GM21723 (cell line): ENCODE measurements around the gene TFB2M.

Experiments
- ATAC-seq: cut with Tn5 transposase; IDR thresholded peaks from one replicate; pipeline ENCODE4 v1.9.1; 2021; ENCODE audit warnings: mild to moderate bottlenecking, moderate library complexity; ENCODE audit not compliant: unreplicated experiment

The TFB2M gene

DNA sequence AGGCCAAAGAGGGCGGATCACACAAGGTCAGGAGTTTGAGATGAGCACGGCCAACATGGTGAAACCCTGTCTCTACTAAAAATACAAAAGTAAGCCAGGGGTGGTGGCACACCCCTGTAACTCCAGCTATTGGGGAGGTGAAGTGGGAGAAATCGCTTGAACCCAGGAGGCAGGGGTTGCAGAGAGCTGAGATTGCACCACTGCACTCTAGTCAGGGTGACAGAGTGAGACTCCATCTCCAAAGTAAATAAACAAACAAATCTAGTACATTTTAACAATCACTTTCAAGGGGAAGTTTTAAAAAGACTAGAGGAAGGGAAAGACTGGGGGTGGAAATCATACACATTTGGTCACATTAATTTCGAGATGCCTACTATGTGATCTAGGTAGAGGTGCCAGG lies 6.8 kb downstream of the TFB2M start:
- no peak for ATAC-seq

DNA sequence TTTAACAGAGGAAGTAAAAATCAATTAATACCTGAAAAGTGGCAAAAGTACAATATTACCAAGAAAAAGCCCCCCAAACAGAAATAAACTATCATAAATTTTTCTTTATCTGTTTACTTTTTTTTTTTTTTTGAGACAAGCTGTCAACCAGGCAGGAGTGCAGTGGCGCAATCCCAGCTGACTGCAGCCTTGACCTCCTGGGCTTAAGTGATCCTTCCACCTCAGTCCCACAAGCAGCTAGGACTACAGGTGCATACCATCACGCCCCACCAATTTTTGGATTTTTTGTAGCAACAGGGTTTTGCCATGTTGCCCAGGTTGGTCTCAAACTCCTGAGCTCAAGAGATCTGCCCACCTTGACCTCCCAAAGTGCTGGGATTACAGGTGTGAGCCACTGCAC lies 8.0 kb downstream of the TFB2M start:
- no peak for ATAC-seq

DNA sequence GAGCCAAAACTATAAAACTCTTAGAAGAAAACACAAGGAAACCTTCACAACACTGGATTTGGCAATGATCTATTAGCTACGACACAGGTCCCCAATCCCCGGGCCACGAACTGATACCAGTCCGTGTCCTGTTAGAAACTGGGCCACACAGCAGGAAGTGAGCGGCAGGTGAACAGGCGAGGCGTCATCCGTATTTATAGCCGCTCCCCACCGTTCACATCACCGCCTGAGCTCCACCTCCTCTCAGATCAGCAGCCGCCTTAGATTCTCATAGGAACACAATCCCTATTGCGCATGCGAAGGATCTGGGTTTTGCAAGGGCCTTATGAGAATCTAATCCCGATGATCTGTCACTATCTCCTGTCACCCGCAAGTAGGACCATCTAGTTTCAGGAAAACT lies 11.9 kb downstream of the TFB2M start:
- ATAC-seq, result no peak

- ATAC-seq, result no peak
These were observed 14.0 kb downstream of the TFB2M start for GRCh38 chr1:246552110-246552509.

GRCh38 chr1:246550402-246550801 lies 15.7 kb downstream of the TFB2M start:
- no peak for ATAC-seq

- no peak for ATAC-seq
These were observed 16.4 kb downstream of the TFB2M start for GRCh38 chr1:246549665-246550064.

DNA sequence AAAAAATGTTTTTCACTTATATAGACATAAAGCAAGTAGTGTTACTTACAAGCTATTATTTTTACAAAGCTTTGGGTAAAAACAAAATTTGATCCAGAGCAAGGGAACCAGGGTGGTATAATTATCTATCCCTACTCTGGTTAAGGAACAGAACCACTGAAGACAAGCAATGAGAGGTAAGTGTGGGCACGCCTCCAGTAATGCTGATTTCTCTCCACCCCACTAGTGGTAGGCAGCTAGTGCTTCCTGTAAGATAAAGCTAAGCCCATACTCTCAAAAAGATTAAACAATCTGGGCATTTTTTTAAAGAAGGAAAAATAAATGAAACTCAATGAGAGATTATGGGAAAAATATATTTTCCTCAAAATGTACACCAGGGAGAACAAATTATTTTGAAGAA lies 22.1 kb downstream of the TFB2M start:
- no peak for ATAC-seq

- ATAC-seq, result no peak
These were observed 25.1 kb downstream of the TFB2M start for GRCh38 chr1:246540738-246541491.

- no peak for ATAC-seq
These were observed 28.2 kb downstream of the TFB2M start for GRCh38 chr1:246537887-246538286.

DNA sequence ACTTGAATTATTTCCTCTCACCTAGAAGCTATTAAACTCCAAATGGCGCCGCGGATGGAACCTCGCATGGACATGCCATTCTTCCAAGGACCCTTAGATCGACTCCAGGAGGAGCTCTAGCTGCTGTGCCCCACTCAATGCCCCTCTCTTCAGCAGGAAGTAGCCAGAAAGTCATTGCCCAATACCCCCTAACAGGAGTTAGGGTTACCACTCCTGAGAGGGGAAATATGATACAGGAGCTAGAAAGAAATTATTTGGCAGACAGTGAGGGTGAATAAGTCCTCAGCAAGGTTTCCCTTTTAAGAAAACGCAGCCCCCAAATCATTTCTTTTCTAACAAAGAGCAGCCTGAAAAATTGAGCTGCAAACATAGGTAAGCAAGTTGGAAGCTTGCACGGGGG lies 28.6 kb downstream of the TFB2M start:
- ATAC-seq, result no peak

- no peak for ATAC-seq
These were observed 31.9 kb downstream of the TFB2M start for GRCh38 chr1:246534114-246534513.

DNA sequence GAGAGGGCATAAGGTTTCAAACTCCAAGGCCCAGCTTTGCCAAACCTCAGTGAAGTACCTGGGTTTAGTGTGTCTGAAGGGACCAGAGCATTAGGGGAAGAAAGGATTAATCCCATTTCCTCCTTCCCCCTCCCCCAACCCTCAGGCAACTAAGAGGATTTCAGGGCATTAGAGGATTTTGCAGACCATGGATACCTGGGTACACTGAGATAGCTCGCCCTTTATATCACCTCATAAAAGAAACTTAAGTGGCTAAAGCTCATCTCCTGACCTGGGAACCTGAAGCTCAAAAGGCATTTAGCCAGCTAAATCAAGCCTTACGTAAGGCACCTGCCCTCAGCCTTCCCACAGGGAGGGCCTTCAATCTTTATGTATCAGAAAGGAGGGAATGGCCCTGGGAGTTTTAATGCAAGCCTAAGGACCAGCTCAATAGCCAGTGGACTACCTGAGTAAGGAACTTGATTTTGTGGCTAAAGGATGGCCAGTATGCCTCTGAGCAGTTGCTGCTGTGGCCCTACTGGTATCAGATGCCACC lies 32.6 kb downstream of the TFB2M start:
- ATAC-seq, result no peak

- no peak for ATAC-seq
These were observed 33.5 kb downstream of the TFB2M start for GRCh38 chr1:246532519-246532918.

DNA sequence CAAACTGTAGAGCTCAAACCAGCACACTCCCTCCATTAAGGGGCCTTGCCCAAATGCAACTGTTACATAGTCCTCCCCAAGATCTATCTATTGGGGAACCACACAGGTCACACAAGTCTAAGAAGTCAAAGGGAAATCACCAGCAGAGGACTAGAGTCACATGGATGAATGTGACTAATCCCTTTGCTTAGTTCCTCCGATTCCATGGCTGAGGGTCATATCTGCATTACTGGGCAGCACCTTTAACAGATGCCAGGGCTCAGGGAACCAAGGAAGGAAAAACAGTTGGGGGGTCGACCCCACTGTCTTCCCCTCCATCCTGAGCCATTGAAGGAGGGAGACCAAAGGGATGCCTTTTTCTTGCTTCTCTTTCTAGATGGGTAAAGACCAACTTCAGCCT lies 35.6 kb downstream of the TFB2M start:
- ATAC-seq, result no peak

GRCh38 chr1:246528933-246529731 lies 36.9 kb downstream of the TFB2M start:
- no peak for ATAC-seq

- ATAC-seq, result peak; percentile 69
These were observed 38.5 kb downstream of the TFB2M start for GRCh38 chr1:246527402-246528088.

GRCh38 chr1:246526915-246527314 lies 39.1 kb downstream of the TFB2M start:
- ATAC-seq, result no peak

- ATAC-seq, result no peak
These were observed 39.7 kb downstream of the TFB2M start for GRCh38 chr1:246526380-246526779.

- no peak for ATAC-seq
These were observed 46.5 kb downstream of the TFB2M start for GRCh38 chr1:246519514-246519913.

DNA sequence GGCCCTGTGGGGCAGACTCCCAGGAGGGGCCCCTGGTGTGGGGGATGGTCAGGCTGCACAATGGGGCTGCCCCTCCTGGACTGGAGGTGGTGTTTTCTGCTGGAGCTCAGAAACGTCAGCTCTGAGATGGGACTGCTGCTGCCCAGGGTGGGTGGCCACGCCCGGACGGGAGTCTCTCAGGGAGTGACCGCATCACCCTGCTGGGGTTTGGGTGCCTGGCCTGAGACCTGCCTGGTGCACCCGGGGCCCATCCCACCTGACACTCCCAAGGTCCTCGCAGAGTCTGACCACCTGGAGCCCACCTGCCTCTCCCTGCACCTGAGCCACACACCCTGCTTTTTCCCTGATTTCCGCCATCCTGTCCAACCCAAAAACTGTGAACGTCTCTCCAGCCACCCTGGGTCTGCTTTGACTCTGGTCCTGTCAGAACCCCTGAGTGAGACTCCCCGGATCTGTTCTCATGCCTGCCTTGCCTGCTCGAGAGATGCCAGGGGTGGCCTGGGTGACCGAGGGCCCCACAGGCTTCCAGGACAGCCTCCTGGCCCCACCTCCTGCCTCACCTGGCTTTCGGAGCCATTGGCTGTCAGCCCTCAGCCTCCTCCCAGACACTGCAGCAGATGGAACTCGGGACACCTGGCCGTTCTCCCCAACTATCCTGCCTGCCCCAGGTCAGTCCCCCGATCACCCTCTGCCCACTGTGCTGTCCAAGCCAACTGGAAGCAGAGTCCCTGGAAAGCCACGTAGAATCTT lies 47.4 kb downstream of the TFB2M start:
- ATAC-seq, result no peak

- no peak for ATAC-seq
These were observed 48.7 kb downstream of the TFB2M start for GRCh38 chr1:246517391-246517790.
